GM13976 (cell line): Measurements from ENCODE around the gene PTPRE.

Experiments used
- DNase-seq: peaks from one replicate; pipeline ENCODE4 v3.0.0; 2012; ENCODE audit warnings: low spot score
- in situ Hi-C: fragments of 300-500 bp; cut with MboI; formaldehyde crosslinking; loops from one replicate; pipeline ENCODE4 v1.12.0; 2022; ENCODE audit warnings: low sequenced_read_pairs, mixed read lengths, inconsistent platforms; ENCODE audit not compliant: unreplicated experiment
- TF ChIP-seq, protein P1 (sequence below): IDR thresholded peaks from 2 replicates; pipeline ENCODE4 v1.5.1; 2012; ENCODE audit warnings: borderline replicate concordance, mild to moderate bottlenecking; ENCODE audit not compliant: insufficient read depth; ENCODE audit errors: extremely low read depth, missing control alignments, control extremely low read depth

The PTPRE gene

DNA sequence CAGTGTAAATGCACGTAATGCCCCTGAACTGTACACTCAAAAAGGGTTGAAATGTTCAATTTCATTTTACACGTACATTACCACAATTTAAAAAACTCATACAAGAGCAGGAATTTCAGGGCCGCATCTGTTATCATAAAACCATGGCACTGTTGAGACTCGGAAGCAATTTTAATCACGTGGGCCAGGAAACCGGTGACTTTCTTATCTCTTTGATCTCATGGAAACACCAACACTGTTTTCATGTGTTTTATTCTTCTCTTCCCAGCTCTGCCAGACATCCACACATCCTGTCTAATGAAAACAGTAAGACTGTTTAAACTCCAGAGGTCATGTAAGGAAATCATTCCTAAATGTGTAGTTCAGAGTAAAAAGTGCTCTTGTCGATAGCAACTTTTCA, 35.9 kb downstream of the PTPRE start:
- in situ Hi-C loops: no loop called here
- TF ChIP-seq, protein P1, sequence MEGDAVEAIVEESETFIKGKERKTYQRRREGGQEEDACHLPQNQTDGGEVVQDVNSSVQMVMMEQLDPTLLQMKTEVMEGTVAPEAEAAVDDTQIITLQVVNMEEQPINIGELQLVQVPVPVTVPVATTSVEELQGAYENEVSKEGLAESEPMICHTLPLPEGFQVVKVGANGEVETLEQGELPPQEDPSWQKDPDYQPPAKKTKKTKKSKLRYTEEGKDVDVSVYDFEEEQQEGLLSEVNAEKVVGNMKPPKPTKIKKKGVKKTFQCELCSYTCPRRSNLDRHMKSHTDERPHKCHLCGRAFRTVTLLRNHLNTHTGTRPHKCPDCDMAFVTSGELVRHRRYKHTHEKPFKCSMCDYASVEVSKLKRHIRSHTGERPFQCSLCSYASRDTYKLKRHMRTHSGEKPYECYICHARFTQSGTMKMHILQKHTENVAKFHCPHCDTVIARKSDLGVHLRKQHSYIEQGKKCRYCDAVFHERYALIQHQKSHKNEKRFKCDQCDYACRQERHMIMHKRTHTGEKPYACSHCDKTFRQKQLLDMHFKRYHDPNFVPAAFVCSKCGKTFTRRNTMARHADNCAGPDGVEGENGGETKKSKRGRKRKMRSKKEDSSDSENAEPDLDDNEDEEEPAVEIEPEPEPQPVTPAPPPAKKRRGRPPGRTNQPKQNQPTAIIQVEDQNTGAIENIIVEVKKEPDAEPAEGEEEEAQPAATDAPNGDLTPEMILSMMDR: no peak

DNA sequence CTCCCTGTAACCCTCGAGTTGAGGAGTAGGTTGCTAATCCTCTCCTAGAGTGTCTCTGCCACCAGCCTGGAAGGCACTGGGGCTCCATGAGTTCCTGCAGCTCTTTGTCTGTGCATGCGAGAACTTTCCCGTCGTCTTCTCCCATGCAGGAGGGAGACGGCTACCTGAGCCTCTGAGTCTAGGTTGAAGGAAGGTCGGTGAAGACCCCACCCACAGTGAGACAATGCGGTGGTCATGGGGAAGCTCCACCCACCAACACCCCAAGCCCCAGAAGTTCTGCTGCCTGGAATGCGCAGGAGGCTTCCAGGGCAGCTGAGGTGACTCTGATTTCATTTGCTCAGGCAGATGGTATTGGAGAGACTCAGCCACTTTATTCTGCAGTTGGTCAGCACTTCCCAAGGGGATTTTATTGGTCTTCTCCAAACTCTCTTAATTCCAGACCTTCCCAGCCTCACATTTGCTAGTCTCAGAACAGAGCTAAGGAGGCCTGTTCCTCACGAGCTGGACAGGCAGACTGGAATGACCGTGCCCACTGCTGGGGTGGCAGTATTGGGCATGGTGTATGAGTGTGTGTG, 36.5 kb downstream of the PTPRE start:
- TF ChIP-seq, protein P1: no peak
- in situ Hi-C loops: no loop called here
- DNase-seq: no peak

More for the DNA sequence above, 35.9 kb downstream of the PTPRE start:
- no peak for DNase-seq

DNA sequence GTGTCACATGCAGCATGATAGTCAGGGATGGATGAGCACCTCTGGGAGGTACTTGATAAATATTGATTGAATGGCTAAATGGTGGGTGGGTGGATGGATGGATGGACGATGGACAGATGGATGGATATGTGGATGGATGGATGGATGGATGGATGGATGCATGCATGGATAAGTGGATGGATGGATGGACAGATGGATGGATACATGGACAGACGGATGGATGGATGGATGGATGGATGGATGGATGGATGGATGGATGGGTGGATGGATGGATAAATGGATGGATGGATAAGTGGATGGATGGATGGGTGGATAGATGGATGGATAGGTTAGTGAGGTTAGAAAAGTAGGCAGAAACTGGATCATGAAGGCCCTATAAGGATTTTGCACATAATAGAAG, 37.4 kb downstream of the PTPRE start:
- TF ChIP-seq, protein P1: no peak
- no peak for DNase-seq
- in situ Hi-C loops: no loop called here

DNA sequence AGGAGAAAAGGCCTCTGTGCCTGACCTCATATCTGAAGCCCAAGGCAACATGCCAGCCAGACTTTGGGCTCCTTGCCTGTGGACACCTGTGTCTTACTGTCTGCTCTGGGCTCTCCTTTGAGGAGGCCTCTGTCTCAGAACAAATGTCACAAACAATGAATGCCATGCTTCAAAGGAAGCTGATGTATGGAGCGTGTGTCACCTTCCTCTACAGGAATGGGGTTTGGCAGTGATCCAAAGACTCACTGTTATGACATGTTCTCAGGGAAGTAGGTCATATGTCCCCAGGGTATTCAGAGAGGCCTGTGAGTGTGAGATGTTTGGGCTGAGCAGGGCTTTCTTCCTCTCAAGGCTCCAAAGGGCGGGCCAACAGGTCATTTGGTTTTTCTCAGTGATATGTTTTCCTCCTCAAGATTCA, 38.4 kb downstream of the PTPRE start:
- in situ Hi-C loops: no loop called here
- TF ChIP-seq, protein P1: no peak
- DNase-seq: no peak

DNA sequence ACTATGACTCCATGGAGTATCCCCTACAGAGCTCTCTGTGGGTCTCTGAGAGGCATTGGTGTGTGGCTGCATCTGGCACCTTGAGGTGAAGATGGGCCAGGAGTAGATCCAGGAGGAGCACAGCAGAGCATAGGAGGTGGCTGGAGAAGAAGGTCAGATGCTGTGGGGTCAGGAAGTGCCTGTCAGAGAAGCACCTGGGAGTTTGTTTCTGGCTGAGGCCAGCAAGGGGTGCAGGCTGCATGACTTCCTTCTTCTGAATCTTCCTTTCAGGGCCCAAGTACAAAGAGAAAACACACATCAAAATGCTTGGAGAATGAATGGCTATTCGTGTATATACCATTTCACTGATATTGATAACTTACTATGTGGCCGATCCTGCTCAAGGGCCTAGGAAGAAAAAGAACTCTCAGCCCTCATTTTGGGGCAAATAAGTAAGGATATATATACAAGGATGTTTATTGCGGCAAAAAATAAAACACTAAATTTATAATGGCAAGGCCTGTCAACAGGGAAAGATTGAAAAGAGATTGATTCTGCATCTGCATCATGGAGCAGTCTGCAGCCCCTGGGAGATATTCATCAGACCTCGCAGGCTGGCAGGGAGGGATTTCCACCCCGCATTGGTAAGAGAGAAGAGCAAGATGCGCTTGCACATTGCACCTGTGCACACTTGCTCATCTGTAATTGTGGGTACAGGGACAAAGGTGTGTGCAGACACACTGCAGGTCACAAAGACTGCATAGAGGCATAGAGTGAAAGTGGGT, 39.2 kb downstream of the PTPRE start:
- DNase-seq: no peak
- in situ Hi-C loops: no loop called here
- TF ChIP-seq, protein P1: no peak

DNA sequence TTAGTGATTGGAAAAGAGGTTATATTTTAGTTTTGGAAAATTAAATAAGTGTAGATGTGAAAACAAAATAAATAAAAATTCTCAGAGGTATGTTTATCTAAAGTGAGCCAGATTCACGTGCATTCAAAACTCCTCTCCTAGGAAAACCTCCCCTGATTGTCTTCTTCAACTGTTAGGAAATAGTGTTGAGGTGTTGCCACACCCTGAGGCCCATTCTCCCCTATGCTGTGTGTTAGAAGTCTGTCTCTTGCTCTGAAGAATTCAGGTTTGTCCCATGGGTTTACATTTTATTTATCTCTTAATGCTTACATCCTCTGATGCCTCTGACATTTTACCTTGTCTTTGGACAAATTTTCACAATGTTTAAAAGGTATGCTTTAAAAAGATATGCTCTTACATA, 40.3 kb downstream of the PTPRE start:
- in situ Hi-C loops: no loop called here
- DNase-seq: no peak
- TF ChIP-seq, protein P1: no peak
